ENCODE measurements around the gene TRAF2.

Gene TRAF2

GRCh38 chr9:136916330-136917184 is 30.2 kb downstream of the TRAF2 start:
- no peak for DNase-seq

- DNase-seq = no peak
Measured at GRCh38 chr9:136917902-136918301, 31.6 kb downstream of the TRAF2 start.

GRCh38 chr9:136920069-136920468 is 33.8 kb downstream of the TRAF2 start:
- no peak for DNase-seq

GRCh38 chr9:136920734-136921231 is 34.5 kb downstream of the TRAF2 start:
- DNase-seq = no peak

GRCh38 chr9:136921307-136921706 is 35.0 kb downstream of the TRAF2 start:
- DNase-seq = no peak

GRCh38 chr9:136921718-136922117 is 35.4 kb downstream of the TRAF2 start:
- DNase-seq = no peak

- no peak for DNase-seq
Measured at GRCh38 chr9:136922540-136922939, 36.2 kb downstream of the TRAF2 start.

- no peak for DNase-seq
Measured at GRCh38 chr9:136923881-136924280, 37.6 kb downstream of the TRAF2 start.

- no peak for DNase-seq
Measured at GRCh38 chr9:136925414-136926153, 39.3 kb downstream of the TRAF2 start.

GRCh38 chr9:136926154-136926704 is 39.9 kb downstream of the TRAF2 start:
- DNase-seq = no peak

GRCh38 chr9:136926749-136927148 is 40.4 kb downstream of the TRAF2 start:
- no peak for DNase-seq

- DNase-seq = no peak
Measured at GRCh38 chr9:136927343-136928271, 41.3 kb downstream of the TRAF2 start.

- no peak for DNase-seq
Measured at GRCh38 chr9:136928591-136928990, 42.3 kb downstream of the TRAF2 start.

GRCh38 chr9:136930014-136930413 is 43.7 kb downstream of the TRAF2 start:
- no peak for DNase-seq

- DNase-seq = no peak
Measured at GRCh38 chr9:136931611-136932130, 45.4 kb downstream of the TRAF2 start.

GRCh38 chr9:136934277-136934676 is 48.0 kb downstream of the TRAF2 start:
- no peak for DNase-seq

- no peak for DNase-seq
Measured at GRCh38 chr9:136935651-136936050, 49.3 kb downstream of the TRAF2 start.

GRCh38 chr9:136936645-136937170 is 50.4 kb downstream of the TRAF2 start:
- no peak for DNase-seq

- no peak for DNase-seq
Measured at GRCh38 chr9:136937186-136938001, 51.1 kb downstream of the TRAF2 start.

GRCh38 chr9:136939431-136939995 is 53.2 kb downstream of the TRAF2 start:
- DNase-seq = no peak
